ENCODE results near the gene IER3. TPM values are rescaled to one million over a fixed set of nuclear protein-coding genes. Genes with fewer than 3 reads are reported as not detected.

Gene IER3
- total and polyA plus RNA-seq, 2 of the 13 experiments (the other 11 are each of a cell fraction or from before 2014, with no cell fraction given): 51.1 to 131 TPM

DNA sequence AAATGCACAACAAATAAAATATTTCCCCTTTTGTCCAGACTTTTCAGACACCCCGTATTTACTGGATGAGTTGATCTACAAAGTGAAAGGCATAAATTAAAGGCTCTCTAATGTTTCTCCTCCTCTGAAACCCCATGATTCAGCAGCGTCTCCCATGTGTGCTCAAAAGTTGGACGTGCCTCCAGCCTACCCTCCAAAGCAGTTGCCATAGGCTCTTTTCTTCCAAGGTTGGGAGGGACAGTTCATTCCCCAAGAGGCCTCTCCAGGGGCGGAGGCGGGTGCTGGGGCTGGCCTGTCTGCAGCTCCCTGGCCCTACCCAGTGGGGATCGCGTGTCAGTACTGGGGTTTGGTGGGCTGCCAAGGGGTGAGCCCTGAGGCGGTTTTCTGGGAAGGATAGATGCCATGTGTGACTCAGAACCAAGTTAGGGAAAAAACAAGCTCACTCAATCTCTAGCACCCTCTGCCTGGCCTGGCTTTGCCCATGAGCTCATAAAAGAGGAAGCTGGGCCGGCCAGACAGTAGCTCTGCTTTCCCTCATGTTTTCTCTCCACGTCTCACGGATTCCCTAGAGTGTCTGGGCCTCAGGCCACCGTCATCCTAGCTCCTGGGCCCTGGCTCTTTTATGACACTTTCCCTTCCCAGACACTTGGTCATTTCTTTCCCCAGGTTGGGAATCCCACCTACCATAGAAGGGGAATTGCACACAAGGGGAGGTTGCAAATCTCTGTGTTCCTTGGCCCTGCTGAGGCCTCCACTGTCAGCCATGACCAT, 8.0 kb upstream of the IER3 start:
- no peak for DNase-seq (ENCODE audit: low spot score)
- Histone ChIP-seq H3K9ac (ENCODE audit: insufficient read depth, low read depth, low read length) (no peak overlapping the region), H3K4me3 (replicated peaks in 1 of 3; ENCODE audit: insufficient read depth in 1 of 3, low read depth in 2 of 3, low read length in 3 of 3) (no peak overlapping the region), H3K4me2 (ENCODE audit: low read depth, low read length) (no peak overlapping the region), H4K20me1 (ENCODE audit: insufficient read depth, low read length) (no peaks in the 10 kb centered on the region), H2AFZ (ENCODE audit: low read length) (no peak overlapping the region), H3K36me3 (replicated peaks in 1 of 2; ENCODE audit: control insufficient read depth in 1 of 2, insufficient read depth in 2 of 2, low read length in 2 of 2) (no peaks in the 10 kb centered on the region), H3K27me3 (ENCODE audit: control insufficient read depth in 1 of 2, insufficient read depth in 2 of 2, low read length in 2 of 2) (no peaks in the 10 kb centered on the region), H3K9me3 (ENCODE audit: low read length) (no peaks in the 10 kb centered on the region), H3K27ac (ENCODE audit: extremely low read length, insufficient read depth, low read length) (no peak overlapping the region), H3K79me2 (ENCODE audit: insufficient read depth, low read length) (peaks cover 3% of the 10 kb centered on the region), H3K4me1 (ENCODE audit: insufficient read depth, low read length) (peaks cover 65% of the 10 kb centered on the region)
- no peak for TF ChIP-seq NFE2 (CRISPR knock-in tag; IDR thresholded peaks at IDR 0.05)
- TF ChIP-seq, protein P1, sequence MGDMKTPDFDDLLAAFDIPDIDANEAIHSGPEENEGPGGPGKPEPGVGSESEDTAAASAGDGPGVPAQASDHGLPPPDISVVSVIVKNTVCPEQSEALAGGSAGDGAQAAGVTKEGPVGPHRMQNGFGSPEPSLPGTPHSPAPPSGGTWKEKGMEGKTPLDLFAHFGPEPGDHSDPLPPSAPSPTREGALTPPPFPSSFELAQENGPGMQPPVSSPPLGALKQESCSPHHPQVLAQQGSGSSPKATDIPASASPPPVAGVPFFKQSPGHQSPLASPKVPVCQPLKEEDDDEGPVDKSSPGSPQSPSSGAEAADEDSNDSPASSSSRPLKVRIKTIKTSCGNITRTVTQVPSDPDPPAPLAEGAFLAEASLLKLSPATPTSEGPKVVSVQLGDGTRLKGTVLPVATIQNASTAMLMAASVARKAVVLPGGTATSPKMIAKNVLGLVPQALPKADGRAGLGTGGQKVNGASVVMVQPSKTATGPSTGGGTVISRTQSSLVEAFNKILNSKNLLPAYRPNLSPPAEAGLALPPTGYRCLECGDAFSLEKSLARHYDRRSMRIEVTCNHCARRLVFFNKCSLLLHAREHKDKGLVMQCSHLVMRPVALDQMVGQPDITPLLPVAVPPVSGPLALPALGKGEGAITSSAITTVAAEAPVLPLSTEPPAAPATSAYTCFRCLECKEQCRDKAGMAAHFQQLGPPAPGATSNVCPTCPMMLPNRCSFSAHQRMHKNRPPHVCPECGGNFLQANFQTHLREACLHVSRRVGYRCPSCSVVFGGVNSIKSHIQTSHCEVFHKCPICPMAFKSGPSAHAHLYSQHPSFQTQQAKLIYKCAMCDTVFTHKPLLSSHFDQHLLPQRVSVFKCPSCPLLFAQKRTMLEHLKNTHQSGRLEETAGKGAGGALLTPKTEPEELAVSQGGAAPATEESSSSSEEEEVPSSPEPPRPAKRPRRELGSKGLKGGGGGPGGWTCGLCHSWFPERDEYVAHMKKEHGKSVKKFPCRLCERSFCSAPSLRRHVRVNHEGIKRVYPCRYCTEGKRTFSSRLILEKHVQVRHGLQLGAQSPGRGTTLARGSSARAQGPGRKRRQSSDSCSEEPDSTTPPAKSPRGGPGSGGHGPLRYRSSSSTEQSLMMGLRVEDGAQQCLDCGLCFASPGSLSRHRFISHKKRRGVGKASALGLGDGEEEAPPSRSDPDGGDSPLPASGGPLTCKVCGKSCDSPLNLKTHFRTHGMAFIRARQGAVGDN (CRISPR knock-in tag; IDR thresholded peaks at IDR 0.05): peak; percentile 45
- no peak for TF ChIP-seq KMT2B (CRISPR knock-in tag; IDR thresholded peaks at IDR 0.05)
- CTCF ChIA-PET (ENCODE audit: low intra/inter-chr PET ratio, low total read pairs): no interaction called here
- no TSS peak for BruUV-seq (replicated peaks)
- POLR2A ChIA-PET: interaction anchor here (0.6 to 1.5 kb wide), 3 partner anchors 12 to 57 kb away, joined by 3 to 10 read pairs (median 4); no protein-coding TSS in a partner anchor
- in situ Hi-C loops (cut with HindIII; ENCODE audit: extremely low pct_ligation_motif_present, low pct_unique_long_range_greater_than_20kb): no loop called here
- no peak for FAIRE-seq
- ATAC-seq: no peak
- intact Hi-C loops (cut with micrococcal nuclease; ENCODE audit: unreplicated experiment): no loop called here
- 95% methylated on average over 12 of the region's 12 CpGs for WGBS (ENCODE audit: low lambda C conversion rate)

DNA sequence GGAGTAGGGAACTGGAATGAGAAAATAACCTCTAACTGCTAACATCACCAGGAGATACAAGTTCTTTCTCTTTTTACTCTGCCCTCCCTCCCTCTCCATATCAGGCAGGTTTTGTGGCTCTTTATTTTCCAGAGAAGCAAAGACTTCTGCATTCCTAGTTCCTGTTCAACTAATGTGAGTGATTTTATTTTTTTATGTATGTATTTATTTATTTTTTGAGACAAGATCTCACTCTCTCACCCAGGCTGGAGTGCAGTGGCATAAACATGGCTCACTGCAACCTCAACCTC, 6.0 kb upstream of the IER3 start:
- FAIRE-seq (no peak), DNase-seq (ENCODE audit: low spot score) (no peak), ATAC-seq (no peak)
- H3K9ac ChIP-seq (ENCODE audit: insufficient read depth, low read depth, low read length): peak overlapping the region; percentile 66
- H3K4me1 ChIP-seq (ENCODE audit: insufficient read depth, low read length): peaks cover 75% of the 10 kb centered on the region
- TF ChIP-seq ZFP90 (CRISPR knock-in tag; IDR thresholded peaks at IDR 0.05; ENCODE audit: borderline replicate concordance) (0 out of 2 replicates have a peak, but pooled peaks have one; percentile 6), HOXA5 (CRISPR knock-in tag; IDR thresholded peaks at IDR 0.05) (0 out of 2 replicates have a peak, but pooled peaks have one; percentile 12)
- TF ChIP-seq, protein P2, sequence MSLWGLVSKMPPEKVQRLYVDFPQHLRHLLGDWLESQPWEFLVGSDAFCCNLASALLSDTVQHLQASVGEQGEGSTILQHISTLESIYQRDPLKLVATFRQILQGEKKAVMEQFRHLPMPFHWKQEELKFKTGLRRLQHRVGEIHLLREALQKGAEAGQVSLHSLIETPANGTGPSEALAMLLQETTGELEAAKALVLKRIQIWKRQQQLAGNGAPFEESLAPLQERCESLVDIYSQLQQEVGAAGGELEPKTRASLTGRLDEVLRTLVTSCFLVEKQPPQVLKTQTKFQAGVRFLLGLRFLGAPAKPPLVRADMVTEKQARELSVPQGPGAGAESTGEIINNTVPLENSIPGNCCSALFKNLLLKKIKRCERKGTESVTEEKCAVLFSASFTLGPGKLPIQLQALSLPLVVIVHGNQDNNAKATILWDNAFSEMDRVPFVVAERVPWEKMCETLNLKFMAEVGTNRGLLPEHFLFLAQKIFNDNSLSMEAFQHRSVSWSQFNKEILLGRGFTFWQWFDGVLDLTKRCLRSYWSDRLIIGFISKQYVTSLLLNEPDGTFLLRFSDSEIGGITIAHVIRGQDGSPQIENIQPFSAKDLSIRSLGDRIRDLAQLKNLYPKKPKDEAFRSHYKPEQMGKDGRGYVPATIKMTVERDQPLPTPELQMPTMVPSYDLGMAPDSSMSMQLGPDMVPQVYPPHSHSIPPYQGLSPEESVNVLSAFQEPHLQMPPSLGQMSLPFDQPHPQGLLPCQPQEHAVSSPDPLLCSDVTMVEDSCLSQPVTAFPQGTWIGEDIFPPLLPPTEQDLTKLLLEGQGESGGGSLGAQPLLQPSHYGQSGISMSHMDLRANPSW (CRISPR knock-in tag; IDR thresholded peaks at IDR 0.05; ENCODE audit: borderline replicate concordance): no peak
- TF ChIP-seq, protein P3, sequence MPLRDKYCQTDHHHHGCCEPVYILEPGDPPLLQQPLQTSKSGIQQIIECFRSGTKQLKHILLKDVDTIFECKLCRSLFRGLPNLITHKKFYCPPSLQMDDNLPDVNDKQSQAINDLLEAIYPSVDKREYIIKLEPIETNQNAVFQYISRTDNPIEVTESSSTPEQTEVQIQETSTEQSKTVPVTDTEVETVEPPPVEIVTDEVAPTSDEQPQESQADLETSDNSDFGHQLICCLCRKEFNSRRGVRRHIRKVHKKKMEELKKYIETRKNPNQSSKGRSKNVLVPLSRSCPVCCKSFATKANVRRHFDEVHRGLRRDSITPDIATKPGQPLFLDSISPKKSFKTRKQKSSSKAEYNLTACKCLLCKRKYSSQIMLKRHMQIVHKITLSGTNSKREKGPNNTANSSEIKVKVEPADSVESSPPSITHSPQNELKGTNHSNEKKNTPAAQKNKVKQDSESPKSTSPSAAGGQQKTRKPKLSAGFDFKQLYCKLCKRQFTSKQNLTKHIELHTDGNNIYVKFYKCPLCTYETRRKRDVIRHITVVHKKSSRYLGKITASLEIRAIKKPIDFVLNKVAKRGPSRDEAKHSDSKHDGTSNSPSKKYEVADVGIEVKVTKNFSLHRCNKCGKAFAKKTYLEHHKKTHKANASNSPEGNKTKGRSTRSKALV (CRISPR knock-in tag; IDR thresholded peaks at IDR 0.05): peak; percentile 14; the same call in 1 of the 2 replicates
- ChIA-PET POLR2A (interaction anchor here (2.0 to 16.9 kb wide), 5 partner anchors 9 to 31 kb away, joined by 9 to 414 read pairs (median 17); no protein-coding TSS in a partner anchor), CTCF (ENCODE audit: low intra/inter-chr PET ratio, low total read pairs) (no interaction called here)
- H3K27me3 ChIP-seq (ENCODE audit: control insufficient read depth in 1 of 2, insufficient read depth in 2 of 2, low read length in 2 of 2): no peaks in the 10 kb centered on the region
- H3K4me2 ChIP-seq (ENCODE audit: low read depth, low read length): peak overlapping the region; percentile 92
- no peaks in the 10 kb centered on the region for H4K20me1 ChIP-seq (ENCODE audit: insufficient read depth, low read length)
- intact Hi-C loops (cut with micrococcal nuclease; ENCODE audit: unreplicated experiment) (no loop called here), in situ Hi-C loops (cut with HindIII; ENCODE audit: extremely low pct_ligation_motif_present, low pct_unique_long_range_greater_than_20kb) (no loop called here)
- H3K9me3 ChIP-seq (ENCODE audit: low read length): no peaks in the 10 kb centered on the region
- BruUV-seq (replicated peaks): no TSS peak
- H3K36me3 ChIP-seq (replicated peaks in 1 of 2; ENCODE audit: control insufficient read depth in 1 of 2, insufficient read depth in 2 of 2, low read length in 2 of 2): no peaks in the 10 kb centered on the region
- H3K4me3 ChIP-seq (replicated peaks in 1 of 3; ENCODE audit: insufficient read depth in 1 of 3, low read depth in 2 of 3, low read length in 3 of 3): peak overlapping the region in 2 of 3 experiments; percentile 22 to 62; a peak in 2 of 6 replicates
- H3K27ac ChIP-seq (ENCODE audit: extremely low read length, insufficient read depth, low read length): peak overlapping the region; percentile 76
- H3K79me2 ChIP-seq (ENCODE audit: insufficient read depth, low read length): peaks cover 3% of the 10 kb centered on the region
- no peak overlapping the region for H2AFZ ChIP-seq (ENCODE audit: low read length)
